HG03097 (cell line): Measurements from ENCODE around the gene SEC14L2.
"Not testable (repeated sequence)": the region's sequence is repeated elsewhere in the genome, so short reads cannot be mapped to it uniquely, and the experiment has no call there.

Experiments
- ATAC-seq: cut with Tn5 transposase; IDR thresholded peaks from one replicate; pipeline ENCODE4 v1.9.1; 2021; ENCODE audit not compliant: unreplicated experiment, low FRiP score

SEC14L2 gene

GRCh38 chr22:30373331-30374325 lies 23.2 kb upstream of the SEC14L2 start:
- no peak for ATAC-seq

GRCh38 chr22:30375312-30375849 lies 21.4 kb upstream of the SEC14L2 start:
- ATAC-seq = no peak

GRCh38 chr22:30380011-30380410 lies 16.8 kb upstream of the SEC14L2 start:
- ATAC-seq = no peak

- ATAC-seq = no peak
Observed at GRCh38 chr22:30381264-30381663, 15.6 kb upstream of the SEC14L2 start.

GRCh38 chr22:30382340-30382739 lies 14.5 kb upstream of the SEC14L2 start:
- ATAC-seq = no peak

GRCh38 chr22:30383061-30383460 lies 13.8 kb upstream of the SEC14L2 start:
- ATAC-seq = no peak

- ATAC-seq = no peak
Observed at GRCh38 chr22:30385942-30386341, 10.9 kb upstream of the SEC14L2 start.

GRCh38 chr22:30386608-30386959 lies 10.2 kb upstream of the SEC14L2 start:
- no peak for ATAC-seq

GRCh38 chr22:30386960-30387827 lies 9.6 kb upstream of the SEC14L2 start, which contains the start of gene RNF215:
Gene RNF215 (minus strand): TSS chr22:30387411. CDS start chr22:30387313, 98 bp downstream.
- peak; percentile 71 for ATAC-seq

- no peak for ATAC-seq
Observed at GRCh38 chr22:30390974-30391691, 5.7 kb upstream of the SEC14L2 start.

GRCh38 chr22:30392661-30393321 lies 4.0 kb upstream of the SEC14L2 start:
- no peak for ATAC-seq

- ATAC-seq = no peak
Observed at GRCh38 chr22:30393322-30393680, 3.5 kb upstream of the SEC14L2 start.

- ATAC-seq = no peak
Observed at GRCh38 chr22:30393885-30394284, 2.9 kb upstream of the SEC14L2 start.

- ATAC-seq = no peak
Observed at GRCh38 chr22:30397656-30398635, 1.1 kb downstream of the SEC14L2 start.

- no peak for ATAC-seq
Observed at GRCh38 chr22:30398685-30399680, 2.2 kb downstream of the SEC14L2 start.

GRCh38 chr22:30399718-30400117 lies 2.9 kb downstream of the SEC14L2 start:
- ATAC-seq = no peak

- no peak for ATAC-seq
Observed at GRCh38 chr22:30400159-30400558, 3.3 kb downstream of the SEC14L2 start.

- ATAC-seq = not testable (repeated sequence)
Observed at GRCh38 chr22:30401024-30401423, 4.2 kb downstream of the SEC14L2 start.
